ENCODE results near the gene RAB11FIP3. TPM values are rescaled to one million over a fixed set of nuclear protein-coding genes. Genes with fewer than 3 reads are reported as not detected.

RAB11FIP3 gene
- total RNA-seq, 1 donor from 2014 or later: 60.2 TPM

GRCh38 chr16:427250-427649 is 1.8 kb downstream of the RAB11FIP3 start:
- H3K4me3 Mint-ChIP-seq (ENCODE audit: unreplicated experiment): peak overlapping the region; percentile 75
- TF ChIP-seq, protein P1, sequence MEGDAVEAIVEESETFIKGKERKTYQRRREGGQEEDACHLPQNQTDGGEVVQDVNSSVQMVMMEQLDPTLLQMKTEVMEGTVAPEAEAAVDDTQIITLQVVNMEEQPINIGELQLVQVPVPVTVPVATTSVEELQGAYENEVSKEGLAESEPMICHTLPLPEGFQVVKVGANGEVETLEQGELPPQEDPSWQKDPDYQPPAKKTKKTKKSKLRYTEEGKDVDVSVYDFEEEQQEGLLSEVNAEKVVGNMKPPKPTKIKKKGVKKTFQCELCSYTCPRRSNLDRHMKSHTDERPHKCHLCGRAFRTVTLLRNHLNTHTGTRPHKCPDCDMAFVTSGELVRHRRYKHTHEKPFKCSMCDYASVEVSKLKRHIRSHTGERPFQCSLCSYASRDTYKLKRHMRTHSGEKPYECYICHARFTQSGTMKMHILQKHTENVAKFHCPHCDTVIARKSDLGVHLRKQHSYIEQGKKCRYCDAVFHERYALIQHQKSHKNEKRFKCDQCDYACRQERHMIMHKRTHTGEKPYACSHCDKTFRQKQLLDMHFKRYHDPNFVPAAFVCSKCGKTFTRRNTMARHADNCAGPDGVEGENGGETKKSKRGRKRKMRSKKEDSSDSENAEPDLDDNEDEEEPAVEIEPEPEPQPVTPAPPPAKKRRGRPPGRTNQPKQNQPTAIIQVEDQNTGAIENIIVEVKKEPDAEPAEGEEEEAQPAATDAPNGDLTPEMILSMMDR (IDR thresholded peaks at IDR 0.05): no peak

GRCh38 chr16:430904-431303 is 5.5 kb downstream of the RAB11FIP3 start:
- Mint-ChIP-seq H3K36me3 (ENCODE audit: unreplicated experiment) (peaks cover 9% of the 10 kb centered on the region), H3K27ac (ENCODE audit: unreplicated experiment) (no peak overlapping the region), H3K9me3 (ENCODE audit: unreplicated experiment) (no peaks in the 10 kb centered on the region), H3K27me3 (ENCODE audit: unreplicated experiment) (no peaks in the 10 kb centered on the region), H3K4me3 (ENCODE audit: unreplicated experiment) (no peak overlapping the region), H3K4me1 (ENCODE audit: unreplicated experiment) (peaks cover 30% of the 10 kb centered on the region)
- TF ChIP-seq, protein P1 (IDR thresholded peaks at IDR 0.05): no peak
- no peak for DNase-seq (ENCODE audit: extremely low spot score, unreplicated experiment)

More at GRCh38 chr16:427250-427649, 1.8 kb downstream of the RAB11FIP3 start:
- H3K27ac Mint-ChIP-seq (ENCODE audit: unreplicated experiment): peak overlapping the region; percentile 23
- peaks cover 7% of the 10 kb centered on the region for H3K36me3 Mint-ChIP-seq (ENCODE audit: unreplicated experiment)
- H3K27me3 Mint-ChIP-seq (ENCODE audit: unreplicated experiment): no peaks in the 10 kb centered on the region
- peaks cover 44% of the 10 kb centered on the region for H3K4me1 Mint-ChIP-seq (ENCODE audit: unreplicated experiment)
- DNase-seq (ENCODE audit: extremely low spot score, unreplicated experiment): no peak
- H3K9me3 Mint-ChIP-seq (ENCODE audit: unreplicated experiment): no peaks in the 10 kb centered on the region

GRCh38 chr16:440627-441026 is 15.2 kb downstream of the RAB11FIP3 start:
- peaks cover 8% of the 10 kb centered on the region for H3K36me3 Mint-ChIP-seq (ENCODE audit: unreplicated experiment)
- no peaks in the 10 kb centered on the region for H3K27me3 Mint-ChIP-seq (ENCODE audit: unreplicated experiment)
- H3K4me1 Mint-ChIP-seq (ENCODE audit: unreplicated experiment): peaks cover 29% of the 10 kb centered on the region
- no peak for DNase-seq (ENCODE audit: extremely low spot score, unreplicated experiment)
- H3K9me3 Mint-ChIP-seq (ENCODE audit: unreplicated experiment): no peaks in the 10 kb centered on the region
- TF ChIP-seq, protein P1 (IDR thresholded peaks at IDR 0.05): no peak
- H3K27ac Mint-ChIP-seq (ENCODE audit: unreplicated experiment): peak overlapping the region; percentile 47
- no peak overlapping the region for H3K4me3 Mint-ChIP-seq (ENCODE audit: unreplicated experiment)

DNA sequence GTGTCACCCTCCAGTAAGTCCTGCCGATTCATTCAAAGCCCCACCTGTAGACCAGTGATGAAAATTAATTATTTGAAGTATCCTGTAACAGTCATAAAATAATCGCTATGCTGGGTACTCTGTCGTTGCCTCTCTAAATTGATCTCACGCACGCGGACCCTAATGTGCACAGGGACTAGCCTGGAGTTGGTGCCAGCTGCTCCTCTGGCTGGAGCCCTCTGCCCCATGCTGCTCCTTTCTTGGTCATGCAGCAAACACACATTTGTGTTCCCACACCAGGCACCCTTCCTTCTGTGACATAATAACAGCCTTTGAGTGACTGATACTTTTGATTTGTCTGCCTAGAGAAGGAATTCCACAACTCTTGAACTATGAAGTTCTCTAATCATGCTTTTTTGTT is 16.0 kb downstream of the RAB11FIP3 start:
- TF ChIP-seq, protein P1 (IDR thresholded peaks at IDR 0.05): no peak

GRCh38 chr16:442976-443375 is 17.5 kb downstream of the RAB11FIP3 start:
- TF ChIP-seq, protein P1 (IDR thresholded peaks at IDR 0.05): no peak
- Mint-ChIP-seq H3K4me3 (ENCODE audit: unreplicated experiment) (no peak overlapping the region), H3K27ac (ENCODE audit: unreplicated experiment) (peak overlapping the region; percentile 23), H3K4me1 (ENCODE audit: unreplicated experiment) (peaks cover 28% of the 10 kb centered on the region), H3K36me3 (ENCODE audit: unreplicated experiment) (peaks cover 8% of the 10 kb centered on the region), H3K9me3 (ENCODE audit: unreplicated experiment) (no peaks in the 10 kb centered on the region), H3K27me3 (ENCODE audit: unreplicated experiment) (no peaks in the 10 kb centered on the region)
- no peak for DNase-seq (ENCODE audit: extremely low spot score, unreplicated experiment)

More for the DNA sequence above, 16.0 kb downstream of the RAB11FIP3 start:
- no peak overlapping the region for H3K4me3 Mint-ChIP-seq (ENCODE audit: unreplicated experiment)
- H3K36me3 Mint-ChIP-seq (ENCODE audit: unreplicated experiment): peaks cover 8% of the 10 kb centered on the region
- H3K4me1 Mint-ChIP-seq (ENCODE audit: unreplicated experiment): peaks cover 28% of the 10 kb centered on the region
- no peaks in the 10 kb centered on the region for H3K9me3 Mint-ChIP-seq (ENCODE audit: unreplicated experiment)
- no peaks in the 10 kb centered on the region for H3K27me3 Mint-ChIP-seq (ENCODE audit: unreplicated experiment)
- DNase-seq (ENCODE audit: extremely low spot score, unreplicated experiment): no peak
- no peak overlapping the region for H3K27ac Mint-ChIP-seq (ENCODE audit: unreplicated experiment)
